ENCODE results near the gene C6orf120. TPM values are rescaled to one million over a fixed set of nuclear protein-coding genes. Genes with fewer than 3 reads are reported as not detected.
A peak's percentile ranks its signal among the peaks of the same experiment; 100 is the strongest.

Gene C6orf120
- total RNA-seq, 1 experiment from 2014 or later = 12.5 TPM

DNA sequence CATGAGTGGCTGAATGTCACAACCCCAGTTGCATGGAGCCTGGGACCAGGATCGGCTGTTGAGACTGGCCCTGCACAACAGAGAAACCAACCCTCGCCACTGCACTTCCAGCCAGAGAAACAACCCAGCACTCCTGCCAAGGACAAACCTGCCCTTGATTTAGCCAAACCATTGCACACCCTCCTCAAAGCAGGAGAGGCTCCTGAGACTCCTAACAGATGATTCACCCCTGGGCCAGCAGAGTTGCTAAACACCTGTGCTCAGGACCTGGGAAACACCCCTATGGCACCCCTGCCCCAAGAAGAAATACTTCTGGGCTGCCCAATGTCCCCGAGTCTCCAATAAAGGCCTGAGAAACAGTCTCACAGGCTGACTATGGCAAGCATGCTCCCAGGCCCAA lies 17.9 kb upstream of the C6orf120 start:
- DNase-seq = no peak
- ChIA-PET POLR2A (ENCODE audit: unreplicated experiment) (no interaction called here), CTCF (no interaction called here)
- H3K9me3 ChIP-seq (ENCODE audit: insufficient read depth, low read depth) = no peaks in the 10 kb centered on the region
- no peak overlapping the region for H2AFZ ChIP-seq
- no TSS peak for BruUV-seq (replicated peaks)
- no peak overlapping the region for H3K4me2 ChIP-seq
- H4K20me1 ChIP-seq (ENCODE audit: insufficient read depth) = peaks cover 4% of the 10 kb centered on the region; the same call in 1 of the 2 replicates
- H3K27ac ChIP-seq = no peak overlapping the region
- no peak overlapping the region for H3K4me3 ChIP-seq
- peaks cover 19% of the 10 kb centered on the region for H3K79me2 ChIP-seq (ENCODE audit: low read depth)
- H3K4me1 ChIP-seq (replicated peaks; ENCODE audit: insufficient read depth) = peaks cover 3% of the 10 kb centered on the region; the same call in 1 of the 2 replicates
- intact Hi-C loops (cut with micrococcal nuclease; ENCODE audit: unreplicated experiment) = no loop called here
- peaks cover 39% of the 10 kb centered on the region for H3K36me3 ChIP-seq (ENCODE audit: low read depth)
- peaks cover 4% of the 10 kb centered on the region; the same call in 1 of the 2 replicates for H3F3A ChIP-seq (ENCODE audit: insufficient read depth, low read depth)
- TF ChIP-seq, protein P1, sequence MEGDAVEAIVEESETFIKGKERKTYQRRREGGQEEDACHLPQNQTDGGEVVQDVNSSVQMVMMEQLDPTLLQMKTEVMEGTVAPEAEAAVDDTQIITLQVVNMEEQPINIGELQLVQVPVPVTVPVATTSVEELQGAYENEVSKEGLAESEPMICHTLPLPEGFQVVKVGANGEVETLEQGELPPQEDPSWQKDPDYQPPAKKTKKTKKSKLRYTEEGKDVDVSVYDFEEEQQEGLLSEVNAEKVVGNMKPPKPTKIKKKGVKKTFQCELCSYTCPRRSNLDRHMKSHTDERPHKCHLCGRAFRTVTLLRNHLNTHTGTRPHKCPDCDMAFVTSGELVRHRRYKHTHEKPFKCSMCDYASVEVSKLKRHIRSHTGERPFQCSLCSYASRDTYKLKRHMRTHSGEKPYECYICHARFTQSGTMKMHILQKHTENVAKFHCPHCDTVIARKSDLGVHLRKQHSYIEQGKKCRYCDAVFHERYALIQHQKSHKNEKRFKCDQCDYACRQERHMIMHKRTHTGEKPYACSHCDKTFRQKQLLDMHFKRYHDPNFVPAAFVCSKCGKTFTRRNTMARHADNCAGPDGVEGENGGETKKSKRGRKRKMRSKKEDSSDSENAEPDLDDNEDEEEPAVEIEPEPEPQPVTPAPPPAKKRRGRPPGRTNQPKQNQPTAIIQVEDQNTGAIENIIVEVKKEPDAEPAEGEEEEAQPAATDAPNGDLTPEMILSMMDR (conservative IDR thresholded peaks at IDR 0.05) = no peak
- TF ChIP-seq EZH2 (IDR thresholded peaks at IDR 0.05; ENCODE audit: low read depth) = no peak
- no peaks in the 10 kb centered on the region for H3K27me3 ChIP-seq (ENCODE audit: insufficient read depth, low read depth)
- H3K9me2 ChIP-seq (ENCODE audit: insufficient read depth) = no peaks in the 10 kb centered on the region

DNA sequence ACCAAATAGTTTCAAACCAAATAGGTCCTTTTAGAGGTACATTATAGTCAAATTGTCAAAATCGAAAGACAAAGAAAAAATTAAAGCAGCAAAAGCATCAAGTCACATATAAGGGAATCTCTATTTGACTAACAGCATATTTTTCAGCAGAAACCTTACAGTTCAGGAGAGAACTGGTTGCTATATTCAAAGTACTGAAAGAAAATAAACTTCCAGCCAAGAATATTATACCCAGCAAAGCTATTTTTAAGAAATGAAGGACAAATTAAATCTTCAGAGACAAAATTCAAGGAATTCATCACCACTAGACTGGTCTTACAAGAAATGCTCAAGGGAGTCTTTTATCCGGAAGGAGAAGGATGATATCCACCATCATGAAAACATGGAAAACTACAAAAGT lies 16.1 kb upstream of the C6orf120 start:
- Histone ChIP-seq H3F3A (ENCODE audit: insufficient read depth, low read depth) (peaks cover 5% of the 10 kb centered on the region; the same call in 1 of the 2 replicates), H3K9me3 (ENCODE audit: insufficient read depth, low read depth) (no peaks in the 10 kb centered on the region), H4K20me1 (ENCODE audit: insufficient read depth) (peaks cover 4% of the 10 kb centered on the region; the same call in 1 of the 2 replicates), H3K4me1 (replicated peaks; ENCODE audit: insufficient read depth) (peaks cover 10% of the 10 kb centered on the region; the same call in 1 of the 2 replicates), H3K79me2 (ENCODE audit: low read depth) (peaks cover 19% of the 10 kb centered on the region), H3K4me3 (no peak overlapping the region), H3K9me2 (ENCODE audit: insufficient read depth) (no peaks in the 10 kb centered on the region), H3K27ac (no peak overlapping the region), H2AFZ (no peak overlapping the region), H3K4me2 (no peak overlapping the region), H3K36me3 (ENCODE audit: low read depth) (peaks cover 28% of the 10 kb centered on the region), H3K27me3 (ENCODE audit: insufficient read depth, low read depth) (no peaks in the 10 kb centered on the region)
- CTCF ChIA-PET = no interaction called here
- no peak for DNase-seq
- no peak for TF ChIP-seq EZH2 (IDR thresholded peaks at IDR 0.05; ENCODE audit: low read depth)
- TF ChIP-seq, protein P1 (conservative IDR thresholded peaks at IDR 0.05) = no peak
- POLR2A ChIA-PET (ENCODE audit: unreplicated experiment) = no interaction called here
- intact Hi-C loops (cut with micrococcal nuclease; ENCODE audit: unreplicated experiment) = no loop called here
- no TSS peak for BruUV-seq (replicated peaks)

DNA sequence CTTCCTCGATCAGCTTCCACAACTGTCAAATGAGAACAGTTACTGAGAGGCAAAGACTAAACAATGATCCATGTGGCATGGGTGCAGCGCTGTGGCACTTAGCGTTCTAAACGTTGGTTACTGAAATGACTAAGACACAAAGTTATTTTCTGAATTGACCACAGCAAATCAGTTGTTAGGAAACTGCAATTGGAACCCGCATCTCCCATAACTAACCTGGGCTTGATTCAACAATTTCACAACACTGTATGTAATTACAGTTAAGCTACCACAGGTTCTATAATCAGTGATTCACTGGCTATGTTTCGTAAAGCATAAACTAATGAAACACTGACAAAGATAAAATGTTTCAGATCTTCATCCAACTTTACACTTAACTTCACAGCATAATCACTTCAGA lies 12.6 kb upstream of the C6orf120 start:
- peaks cover 5% of the 10 kb centered on the region; the same call in 1 of the 2 replicates for H3F3A ChIP-seq (ENCODE audit: insufficient read depth, low read depth)
- H3K4me1 ChIP-seq (replicated peaks; ENCODE audit: insufficient read depth) = peaks cover 10% of the 10 kb centered on the region; the same call in 1 of the 2 replicates
- no peaks in the 10 kb centered on the region for H3K9me3 ChIP-seq (ENCODE audit: insufficient read depth, low read depth)
- H2AFZ ChIP-seq = no peak overlapping the region
- intact Hi-C loops (cut with micrococcal nuclease; ENCODE audit: unreplicated experiment) = no loop called here
- no peaks in the 10 kb centered on the region for H4K20me1 ChIP-seq (ENCODE audit: insufficient read depth)
- no peaks in the 10 kb centered on the region for H3K27me3 ChIP-seq (ENCODE audit: insufficient read depth, low read depth)
- H3K9me2 ChIP-seq (ENCODE audit: insufficient read depth) = no peaks in the 10 kb centered on the region
- peaks cover 30% of the 10 kb centered on the region for H3K36me3 ChIP-seq (ENCODE audit: low read depth)
- H3K27ac ChIP-seq = no peak overlapping the region
- DNase-seq = peak in 1 of 2 experiments; percentile 49
- ChIA-PET POLR2A (ENCODE audit: unreplicated experiment) (no interaction called here), CTCF (no interaction called here)
- no peak overlapping the region for H3K4me2 ChIP-seq
- no peak overlapping the region for H3K4me3 ChIP-seq
- H3K79me2 ChIP-seq (ENCODE audit: low read depth) = peaks cover 20% of the 10 kb centered on the region
- TF ChIP-seq, protein P1 (conservative IDR thresholded peaks at IDR 0.05) = no peak
- TF ChIP-seq EZH2 (IDR thresholded peaks at IDR 0.05; ENCODE audit: low read depth) = no peak
- no TSS peak for BruUV-seq (replicated peaks)

Measured in PC-9 (cell line).